GM18511 (cell line): Measurements from ENCODE around the gene NCF4.

Experiments used
- ATAC-seq: cut with Tn5 transposase; IDR thresholded peaks from one replicate; pipeline ENCODE4 v1.9.1; 2021; ENCODE audit warnings: mild to moderate bottlenecking, moderate library complexity; ENCODE audit not compliant: unreplicated experiment

NCF4 gene

GRCh38 chr22:36863979-36864378 is 3.2 kb downstream of the NCF4 start:
- no peak for ATAC-seq

GRCh38 chr22:36864454-36865215 is 3.8 kb downstream of the NCF4 start:
- ATAC-seq = no peak

GRCh38 chr22:36865346-36865745 is 4.5 kb downstream of the NCF4 start:
- ATAC-seq = no peak

GRCh38 chr22:36867695-36868094 is 6.9 kb downstream of the NCF4 start:
- no peak for ATAC-seq

GRCh38 chr22:36868546-36869181 is 7.9 kb downstream of the NCF4 start:
- no peak for ATAC-seq

- ATAC-seq = no peak
Observed at GRCh38 chr22:36870250-36870649, 9.4 kb downstream of the NCF4 start.

GRCh38 chr22:36871669-36872081 is 10.9 kb downstream of the NCF4 start:
- no peak for ATAC-seq

- no peak for ATAC-seq
Observed at GRCh38 chr22:36872084-36872483, 11.3 kb downstream of the NCF4 start.

- ATAC-seq = no peak
Observed at GRCh38 chr22:36872866-36873498, 12.2 kb downstream of the NCF4 start.

- peak; percentile 87 for ATAC-seq
Observed at GRCh38 chr22:36873614-36874308, 13.0 kb downstream of the NCF4 start.

GRCh38 chr22:36874309-36874696 is 13.5 kb downstream of the NCF4 start:
- no peak for ATAC-seq

GRCh38 chr22:36874736-36875135 is 13.9 kb downstream of the NCF4 start:
- ATAC-seq = no peak

- no peak for ATAC-seq
Observed at GRCh38 chr22:36875741-36876140, 14.9 kb downstream of the NCF4 start.

- no peak for ATAC-seq
Observed at GRCh38 chr22:36879775-36880174, 19.0 kb downstream of the NCF4 start.

GRCh38 chr22:36881504-36882245 is 20.9 kb downstream of the NCF4 start:
- ATAC-seq = no peak

GRCh38 chr22:36884349-36885158 is 23.7 kb downstream of the NCF4 start:
- ATAC-seq = no peak

GRCh38 chr22:36885474-36885873 is 24.7 kb downstream of the NCF4 start:
- ATAC-seq = no peak

- ATAC-seq = no peak
Observed at GRCh38 chr22:36886016-36886415, 25.2 kb downstream of the NCF4 start.

- no peak for ATAC-seq
Observed at GRCh38 chr22:36887162-36887561, 26.4 kb downstream of the NCF4 start.

GRCh38 chr22:36891646-36892045 is 30.8 kb downstream of the NCF4 start:
- ATAC-seq = no peak
